Nephron progenitor cell (in vitro differentiated cells): ENCODE results near the gene ABLIM3.

Experiments
- DNase-seq: peaks from one replicate; pipeline ENCODE4 v3.0.0; 2021
- H3K27ac Mint-ChIP-seq: 2 replicates; pipeline ENCODE4 v1.8.0; 2021; ENCODE audit warnings: mild to moderate bottlenecking, moderate library complexity, mixed read lengths
- H3K27me3 Mint-ChIP-seq: 2 replicates; pipeline ENCODE4 v1.8.0; 2021; ENCODE audit warnings: mild to moderate bottlenecking, low read depth, mixed read lengths; ENCODE audit not compliant: poor library complexity
- H3K36me3 Mint-ChIP-seq: 2 replicates; pipeline ENCODE4 v1.8.0; 2021; ENCODE audit warnings: low read depth, mixed read lengths
- H3K4me1 Mint-ChIP-seq: 2 replicates; pipeline ENCODE4 v1.8.0; 2021; ENCODE audit warnings: mixed read lengths
- H3K4me3 Mint-ChIP-seq: 2 replicates; pipeline ENCODE4 v1.8.0; 2021; ENCODE audit warnings: mild to moderate bottlenecking, moderate library complexity, mixed read lengths
- H3K9me3 Mint-ChIP-seq: 2 replicates; pipeline ENCODE4 v1.8.0; 2021; ENCODE audit warnings: mild to moderate bottlenecking, moderate library complexity, mixed read lengths
- CTCF ChIP-seq: fragments of 200-600 bp; sonication (generic); IDR thresholded peaks from 2 replicates; pipeline ENCODE4 v1.5.0; 2021; ENCODE audit warnings: antibody characterized with exemption

ABLIM3 gene

GRCh38 chr5:149162401-149163084 is 21.2 kb downstream of the ABLIM3 start:
- H3K27me3 Mint-ChIP-seq = peaks cover 16% of the 10 kb centered on the region
- H3K27ac Mint-ChIP-seq = no peak overlapping the region
- no peak for DNase-seq
- no peaks in the 10 kb centered on the region for H3K9me3 Mint-ChIP-seq
- no peaks in the 10 kb centered on the region for H3K36me3 Mint-ChIP-seq
- H3K4me3 Mint-ChIP-seq = no peak overlapping the region
- no peaks in the 10 kb centered on the region for H3K4me1 Mint-ChIP-seq
- no peak for TF ChIP-seq CTCF

GRCh38 chr5:149164731-149165130 is 23.4 kb downstream of the ABLIM3 start:
- H3K9me3 Mint-ChIP-seq = no peaks in the 10 kb centered on the region
- no peaks in the 10 kb centered on the region for H3K36me3 Mint-ChIP-seq
- no peak for DNase-seq
- H3K4me3 Mint-ChIP-seq = no peak overlapping the region
- peaks cover 8% of the 10 kb centered on the region for H3K4me1 Mint-ChIP-seq
- H3K27me3 Mint-ChIP-seq = peaks cover 21% of the 10 kb centered on the region
- H3K27ac Mint-ChIP-seq = no peak overlapping the region
- no peak for TF ChIP-seq CTCF

- Mint-ChIP-seq H3K36me3 (no peaks in the 10 kb centered on the region), H3K4me3 (no peak overlapping the region), H3K9me3 (no peaks in the 10 kb centered on the region), H3K27me3 (peaks cover 25% of the 10 kb centered on the region), H3K4me1 (peaks cover 9% of the 10 kb centered on the region), H3K27ac (no peak overlapping the region)
- DNase-seq = no peak
- TF ChIP-seq CTCF = no peak
These were observed 24.8 kb downstream of the ABLIM3 start for GRCh38 chr5:149166128-149166527.

- H3K27me3 Mint-ChIP-seq = peaks cover 24% of the 10 kb centered on the region
- DNase-seq = no peak
- no peak for TF ChIP-seq CTCF
- H3K4me3 Mint-ChIP-seq = no peak overlapping the region
- H3K36me3 Mint-ChIP-seq = no peaks in the 10 kb centered on the region
- H3K27ac Mint-ChIP-seq = no peak overlapping the region
- peaks cover 9% of the 10 kb centered on the region for H3K4me1 Mint-ChIP-seq
- no peaks in the 10 kb centered on the region for H3K9me3 Mint-ChIP-seq
These were observed 25.4 kb downstream of the ABLIM3 start for GRCh38 chr5:149166591-149167100.

GRCh38 chr5:149168276-149168906 is 27.1 kb downstream of the ABLIM3 start:
- Mint-ChIP-seq H3K4me1 (peaks cover 15% of the 10 kb centered on the region), H3K36me3 (no peaks in the 10 kb centered on the region), H3K9me3 (no peaks in the 10 kb centered on the region), H3K27me3 (peaks cover 16% of the 10 kb centered on the region), H3K4me3 (no peak overlapping the region), H3K27ac (no peak overlapping the region)
- DNase-seq = no peak
- TF ChIP-seq CTCF = no peak
